HUES48 (cell line): Measurements from ENCODE around the gene TMEM163.

Source experiments
- H3K27ac ChIP-seq: one replicate; pipeline ENCODE4 v1.7.0; 2013; ENCODE audit warnings: low read depth, low read length, inconsistent platforms
- H3K27me3 ChIP-seq: 2 replicates; pipeline ENCODE4 v1.6.1; 2013; ENCODE audit warnings: mild to moderate bottlenecking, low read length; ENCODE audit not compliant: control insufficient read depth, insufficient read depth
- H3K36me3 ChIP-seq: 2 replicates; pipeline ENCODE4 v1.6.1; 2013; ENCODE audit warnings: low read length; ENCODE audit not compliant: control insufficient read depth, insufficient read depth
- H3K4me1 ChIP-seq: 2 replicates; pipeline ENCODE4 v1.6.1; 2013; ENCODE audit warnings: mild to moderate bottlenecking, low read length; ENCODE audit not compliant: control insufficient read depth, insufficient read depth
- H3K4me3 ChIP-seq: 2 replicates; pipeline ENCODE4 v1.5.1; 2013; ENCODE audit warnings: mild to moderate bottlenecking, low read depth, low read length
- H3K9ac ChIP-seq: 2 replicates; pipeline ENCODE4 v1.6.1; 2013; ENCODE audit warnings: mild to moderate bottlenecking, low read depth, low read length, moderate library complexity
- H3K9me3 ChIP-seq: 2 replicates; pipeline ENCODE4 v1.6.1; 2013; ENCODE audit warnings: low read length; ENCODE audit not compliant: control insufficient read depth, insufficient read depth

TMEM163 gene

DNA sequence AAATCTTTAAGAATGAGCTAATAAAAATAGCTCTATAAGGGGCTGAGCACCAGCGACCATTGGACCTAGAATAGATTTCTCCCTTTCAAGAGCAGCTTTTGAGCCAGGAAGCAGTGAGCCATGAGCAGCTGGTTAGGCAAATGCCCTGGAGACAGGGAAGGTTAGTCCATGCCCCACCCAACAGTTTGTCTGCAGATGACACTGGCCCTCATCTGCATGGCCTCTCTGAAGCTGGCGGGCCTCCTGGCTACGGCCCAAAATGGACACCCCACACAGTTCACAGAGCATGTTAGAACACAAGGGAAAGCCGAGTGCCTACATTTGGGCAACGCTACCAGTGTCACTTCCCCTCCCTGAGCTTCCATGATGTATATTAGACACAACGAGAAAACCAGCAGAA is 263.9 kb downstream of the TMEM163 start:
- H3K36me3 ChIP-seq = no peaks in the 10 kb centered on the region
- H3K9me3 ChIP-seq = no peaks in the 10 kb centered on the region
- H3K4me1 ChIP-seq = 0 out of 2 replicates have a peak, but pooled peaks cover 3% of the 10 kb centered on the region
- no peak overlapping the region for H3K9ac ChIP-seq
- no peak overlapping the region for H3K27ac ChIP-seq
- H3K27me3 ChIP-seq = no peaks in the 10 kb centered on the region
- no peak overlapping the region for H3K4me3 ChIP-seq

DNA sequence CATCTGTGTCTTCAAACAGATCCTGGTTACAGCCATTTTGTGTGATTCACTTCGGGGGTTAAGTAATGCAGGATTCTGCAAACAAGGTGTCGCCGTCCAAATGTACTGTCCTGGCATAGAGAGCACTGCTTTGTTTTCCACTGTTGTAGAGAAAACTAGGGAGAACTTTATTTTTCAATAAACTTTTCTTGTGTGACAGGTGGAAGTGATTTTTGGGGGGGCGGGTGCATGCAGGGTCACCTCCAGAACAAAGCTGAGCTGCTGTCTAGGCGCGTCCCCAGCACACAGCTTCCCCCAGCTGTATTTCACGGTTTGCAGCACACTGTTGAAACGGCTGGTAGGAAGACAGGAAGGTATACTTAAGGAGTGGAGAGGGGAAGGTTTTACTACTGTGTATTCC is 264.4 kb downstream of the TMEM163 start:
- Histone ChIP-seq H3K9me3 (no peaks in the 10 kb centered on the region), H3K27me3 (no peaks in the 10 kb centered on the region), H3K4me1 (0 out of 2 replicates have a peak, but pooled peaks cover 3% of the 10 kb centered on the region), H3K36me3 (no peaks in the 10 kb centered on the region), H3K27ac (no peak overlapping the region), H3K4me3 (no peak overlapping the region), H3K9ac (no peak overlapping the region)

DNA sequence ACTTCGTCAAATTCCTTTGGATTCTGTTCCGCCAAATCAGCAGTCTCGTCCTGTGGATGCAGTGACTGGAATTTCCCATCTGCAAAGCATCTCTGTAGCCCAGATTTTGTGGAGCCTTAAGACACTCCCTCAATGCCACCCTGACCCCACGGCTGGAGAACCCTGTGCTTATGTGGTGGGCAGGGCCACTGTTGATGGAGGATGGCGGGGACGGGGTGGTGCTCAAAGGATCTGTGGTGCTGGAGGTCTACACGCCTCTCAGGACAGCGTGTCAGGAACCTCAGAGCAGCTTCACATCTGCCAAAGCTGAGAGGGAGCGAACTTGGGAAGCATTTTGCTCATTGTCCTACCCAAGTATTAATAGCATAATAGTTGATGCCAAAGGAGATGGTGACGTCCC is 264.8 kb downstream of the TMEM163 start:
- H3K27ac ChIP-seq = no peak overlapping the region
- no peak overlapping the region for H3K4me3 ChIP-seq
- H3K9ac ChIP-seq = no peak overlapping the region
- no peaks in the 10 kb centered on the region for H3K27me3 ChIP-seq
- no peaks in the 10 kb centered on the region for H3K9me3 ChIP-seq
- no peaks in the 10 kb centered on the region for H3K36me3 ChIP-seq
- H3K4me1 ChIP-seq = 0 out of 2 replicates have a peak, but pooled peaks cover 3% of the 10 kb centered on the region

DNA sequence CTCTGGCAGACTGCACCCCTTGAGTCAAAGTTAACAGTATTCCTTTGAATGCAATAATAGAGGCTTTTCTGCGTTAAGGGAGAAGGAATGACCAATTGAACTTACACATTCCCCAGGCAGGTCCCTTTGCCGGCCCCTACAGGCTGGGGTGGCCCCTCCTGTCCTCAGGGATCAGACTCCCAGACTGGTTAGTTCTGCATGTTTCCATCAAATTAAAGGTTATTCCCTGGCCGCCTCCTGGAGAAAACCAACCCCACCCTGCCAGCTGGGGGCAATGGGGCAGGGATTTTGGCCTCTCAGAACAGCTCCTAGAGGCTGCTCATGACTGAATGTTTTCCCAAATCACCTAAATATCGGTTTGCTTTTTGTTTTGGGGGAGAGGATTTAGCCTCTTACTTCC is 265.3 kb downstream of the TMEM163 start:
- Histone ChIP-seq H3K27me3 (no peaks in the 10 kb centered on the region), H3K36me3 (0 out of 2 replicates have a peak, but pooled peaks cover under 1% of the 10 kb centered on the region), H3K9me3 (no peaks in the 10 kb centered on the region)

DNA sequence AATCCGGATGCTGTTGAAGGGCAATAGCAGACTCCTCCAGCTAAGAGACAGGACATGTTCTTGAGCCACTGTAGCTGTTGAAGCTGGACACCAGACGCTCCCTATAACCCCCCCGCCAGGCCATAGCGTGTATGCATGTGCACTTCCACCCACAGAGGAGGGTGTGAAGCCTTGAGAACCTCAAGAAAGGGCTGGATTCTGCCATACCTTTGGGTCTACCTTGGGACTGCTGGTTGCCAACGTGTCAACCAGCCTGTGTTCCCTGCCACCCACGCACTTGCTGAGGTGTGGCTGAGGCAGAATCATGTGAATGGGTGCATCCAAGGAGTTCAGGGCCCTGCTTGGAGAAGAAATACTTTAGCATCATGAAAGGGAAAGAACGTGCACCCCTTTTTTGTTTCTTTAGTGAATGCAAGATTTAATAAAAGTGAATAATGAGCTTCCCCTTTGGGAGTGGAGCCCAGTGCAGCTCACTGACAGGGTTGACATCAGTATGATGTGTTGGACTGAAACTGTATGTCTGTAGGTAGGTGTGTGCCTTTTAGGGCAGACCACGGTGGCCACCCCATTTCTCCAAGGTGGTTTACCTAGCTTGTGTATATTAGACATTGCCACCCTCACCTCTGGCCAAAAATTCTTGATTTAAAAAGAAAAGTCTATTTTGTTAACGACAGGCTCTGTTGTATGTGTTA is 266.6 kb downstream of the TMEM163 start:
- H3K36me3 ChIP-seq = 0 out of 2 replicates have a peak, but pooled peaks cover 5% of the 10 kb centered on the region
- H3K9me3 ChIP-seq = no peaks in the 10 kb centered on the region
- no peak overlapping the region for H3K4me3 ChIP-seq
- H3K4me1 ChIP-seq = 0 out of 2 replicates have a peak, but pooled peaks cover 3% of the 10 kb centered on the region
- H3K27ac ChIP-seq = no peak overlapping the region
- H3K27me3 ChIP-seq = no peaks in the 10 kb centered on the region
- no peak overlapping the region for H3K9ac ChIP-seq

More for the DNA sequence above, 265.3 kb downstream of the TMEM163 start:
- Histone ChIP-seq H3K9ac (no peak overlapping the region), H3K27ac (no peak overlapping the region), H3K4me3 (no peak overlapping the region), H3K4me1 (0 out of 2 replicates have a peak, but pooled peaks cover 3% of the 10 kb centered on the region)

DNA sequence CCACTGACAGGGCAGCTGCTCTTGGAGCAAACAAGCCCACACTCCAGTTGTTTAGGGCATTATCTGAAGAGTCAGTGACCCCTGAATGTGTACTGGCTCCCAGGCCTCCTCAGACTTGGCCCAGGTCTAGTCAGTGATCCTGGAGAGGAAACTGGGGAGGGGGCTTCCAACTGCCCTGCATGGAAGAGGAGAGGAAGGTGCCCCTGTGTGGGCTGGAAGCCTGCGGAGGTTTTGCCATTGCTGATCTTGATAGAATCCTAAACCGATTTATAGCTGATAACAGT is 267.5 kb downstream of the TMEM163 start:
- no peak overlapping the region for H3K27ac ChIP-seq
- 0 out of 2 replicates have a peak, but pooled peaks cover 5% of the 10 kb centered on the region for H3K36me3 ChIP-seq
- H3K9ac ChIP-seq = no peak overlapping the region
- H3K4me1 ChIP-seq = 0 out of 2 replicates have a peak, but pooled peaks cover 3% of the 10 kb centered on the region
- H3K27me3 ChIP-seq = no peaks in the 10 kb centered on the region
- H3K4me3 ChIP-seq = no peak overlapping the region
- H3K9me3 ChIP-seq = no peaks in the 10 kb centered on the region

DNA sequence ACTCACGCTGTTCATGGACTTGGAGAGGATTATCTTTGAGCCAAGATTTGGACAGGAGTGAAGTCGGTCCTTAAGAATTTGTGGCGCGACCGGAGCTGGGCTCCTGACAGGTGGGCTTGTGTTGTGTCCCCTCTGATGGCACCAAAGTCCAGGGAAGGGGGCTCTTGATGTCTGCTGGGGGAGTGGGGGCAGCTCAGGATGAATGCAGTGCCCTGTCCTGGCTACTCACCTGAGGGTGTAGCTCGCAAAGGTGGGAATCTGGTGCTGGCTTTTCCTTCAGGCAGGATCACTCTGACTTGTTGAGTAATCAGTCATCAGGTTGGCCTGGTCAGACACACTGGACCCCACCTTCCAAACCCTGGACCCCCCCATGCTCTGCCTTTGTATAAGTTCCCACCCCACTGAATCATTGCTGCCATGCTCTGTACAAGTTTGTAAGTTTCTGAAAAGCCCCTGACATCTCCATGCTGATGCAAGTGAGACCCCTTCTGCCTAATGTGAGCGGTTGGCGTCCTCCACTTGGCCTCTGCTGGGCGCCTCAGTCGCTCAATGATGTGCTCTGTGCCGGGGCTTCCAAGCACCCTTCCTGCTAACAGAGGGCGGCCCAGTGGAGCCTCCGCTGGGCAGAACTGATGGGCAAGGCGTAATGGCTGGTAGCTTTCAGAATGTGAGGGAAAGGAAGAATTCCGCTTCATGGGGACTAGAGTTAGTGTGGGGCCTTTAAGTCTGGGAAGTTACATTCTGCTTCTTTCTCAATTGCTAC is 268.9 kb downstream of the TMEM163 start:
- Histone ChIP-seq H3K9me3 (no peaks in the 10 kb centered on the region), H3K4me3 (no peak overlapping the region), H3K27ac (no peak overlapping the region), H3K27me3 (no peaks in the 10 kb centered on the region), H3K9ac (no peak overlapping the region), H3K36me3 (0 out of 2 replicates have a peak, but pooled peaks cover 5% of the 10 kb centered on the region), H3K4me1 (0 out of 2 replicates have a peak, but pooled peaks cover 3% of the 10 kb centered on the region)

DNA sequence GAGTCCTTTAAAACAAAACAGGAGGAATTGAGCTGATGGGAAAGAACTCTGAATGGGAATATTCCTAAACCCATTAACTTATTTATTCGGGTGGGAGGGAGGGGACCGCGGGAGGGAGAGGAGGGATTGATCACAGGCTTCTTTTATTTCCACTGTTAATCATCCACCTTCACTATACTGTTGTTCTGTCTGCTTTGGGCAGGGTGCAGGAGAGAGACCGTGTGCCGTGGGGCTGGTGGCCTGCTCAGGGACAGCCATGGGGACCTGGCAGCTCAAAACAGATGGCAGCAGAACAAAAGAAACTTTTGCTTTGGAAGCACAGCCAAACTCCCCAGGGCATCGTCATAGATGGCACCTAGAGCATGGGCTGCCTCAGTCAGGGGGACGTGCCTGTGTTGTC is 269.6 kb downstream of the TMEM163 start:
- H3K36me3 ChIP-seq = 0 out of 2 replicates have a peak, but pooled peaks cover 9% of the 10 kb centered on the region
- H3K27ac ChIP-seq = no peak overlapping the region
- H3K9me3 ChIP-seq = no peaks in the 10 kb centered on the region
- H3K4me3 ChIP-seq = no peak overlapping the region
- H3K4me1 ChIP-seq = 0 out of 2 replicates have a peak, but pooled peaks cover 3% of the 10 kb centered on the region
- H3K9ac ChIP-seq = no peak overlapping the region
- H3K27me3 ChIP-seq = no peaks in the 10 kb centered on the region

DNA sequence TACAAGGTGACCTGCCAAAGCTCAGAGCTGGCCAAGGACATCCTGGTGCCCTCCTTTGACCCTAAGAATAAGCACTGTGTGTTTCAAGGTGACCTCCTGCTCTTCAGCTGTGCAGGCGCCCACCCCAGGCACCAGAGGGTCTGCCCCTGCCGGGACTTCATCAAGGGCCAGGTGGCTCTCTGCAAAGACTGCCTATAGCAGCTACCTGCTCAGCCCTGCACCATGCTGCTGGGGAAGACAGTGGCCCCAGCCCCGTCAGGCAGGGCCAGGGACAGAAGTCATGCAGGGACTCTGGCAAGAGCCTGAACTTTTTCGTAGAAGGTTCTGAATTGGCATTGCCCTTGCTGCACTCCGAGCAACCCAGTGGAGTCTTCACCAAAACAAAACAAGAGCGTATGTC is 270.1 kb downstream of the TMEM163 start:
- Histone ChIP-seq H3K9me3 (no peaks in the 10 kb centered on the region), H3K36me3 (0 out of 2 replicates have a peak, but pooled peaks cover 9% of the 10 kb centered on the region), H3K27ac (no peak overlapping the region), H3K27me3 (no peaks in the 10 kb centered on the region), H3K4me1 (0 out of 2 replicates have a peak, but pooled peaks cover 3% of the 10 kb centered on the region), H3K4me3 (no peak overlapping the region), H3K9ac (no peak overlapping the region)

DNA sequence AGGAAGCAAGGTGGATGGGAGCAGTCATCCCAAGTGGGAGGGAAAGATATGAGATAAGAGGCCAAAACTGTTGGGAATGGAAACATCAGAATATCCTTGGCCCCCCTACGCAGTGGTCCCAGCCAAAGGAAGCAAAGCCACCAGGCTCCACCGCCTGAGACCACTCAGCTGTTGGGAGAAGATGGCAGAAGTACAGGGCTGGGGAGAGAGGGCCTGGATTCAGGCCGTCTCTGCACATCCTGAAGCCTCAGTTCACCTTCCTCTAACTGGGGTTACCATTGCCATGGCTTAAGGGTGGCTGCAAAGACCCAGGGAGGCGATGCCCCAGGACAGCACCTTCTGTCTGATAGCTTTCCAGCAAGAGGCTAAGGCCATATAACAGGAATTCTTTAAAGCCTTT is 271.1 kb downstream of the TMEM163 start:
- Histone ChIP-seq H3K4me1 (0 out of 2 replicates have a peak, but pooled peaks cover 3% of the 10 kb centered on the region), H3K9me3 (no peaks in the 10 kb centered on the region), H3K36me3 (0 out of 2 replicates have a peak, but pooled peaks cover 9% of the 10 kb centered on the region), H3K4me3 (no peak overlapping the region), H3K27me3 (no peaks in the 10 kb centered on the region), H3K27ac (no peak overlapping the region), H3K9ac (no peak overlapping the region)
